Upper lobe of left lung (tissue), 4 donors: ENCODE data around the gene DSC1.

ENCODE experiments used
- POLR2A ChIP-seq, 4 donors: fragments of 450-650 bp; IDR thresholded peaks; one replicate each; pipeline ENCODE4 v1.5.1; 2016 to 2017; ENCODE audit warnings: antibody characterized with exemption in 4 of 4, mild to moderate bottlenecking in 2 of 4
- TF ChIP-seq, protein P1 (sequence below), 6 experiments: fragments of 450-650 bp in 4 of 6; fragments of 200-600 bp in 2 of 6; sonication (generic) in 2 of 6; IDR thresholded peaks; one replicate each; pipeline ENCODE4 v1.5.1; 2016 to 2019; ENCODE audit warnings: antibody characterized with exemption in 6 of 6

DNA sequence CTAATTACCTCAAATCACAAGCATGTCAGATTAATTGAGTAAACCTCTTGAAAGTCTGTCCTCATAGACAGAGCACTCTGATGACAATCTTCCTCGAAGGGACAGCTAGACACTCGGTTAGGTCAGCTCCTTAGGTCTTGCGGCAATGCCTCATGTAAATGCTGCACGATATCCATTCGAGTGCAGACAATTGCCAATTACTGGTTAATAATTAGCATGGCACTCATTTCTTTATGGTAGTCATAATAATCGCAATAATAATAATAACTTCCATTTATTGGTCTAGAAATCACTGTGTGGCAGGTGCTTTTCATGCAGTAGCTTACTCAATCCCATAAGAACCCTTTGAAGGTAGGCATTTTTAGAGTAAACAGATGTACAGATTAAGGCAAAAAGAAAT, 44.7 kb upstream of the DSC1 start:
- TF ChIP-seq, protein P1, sequence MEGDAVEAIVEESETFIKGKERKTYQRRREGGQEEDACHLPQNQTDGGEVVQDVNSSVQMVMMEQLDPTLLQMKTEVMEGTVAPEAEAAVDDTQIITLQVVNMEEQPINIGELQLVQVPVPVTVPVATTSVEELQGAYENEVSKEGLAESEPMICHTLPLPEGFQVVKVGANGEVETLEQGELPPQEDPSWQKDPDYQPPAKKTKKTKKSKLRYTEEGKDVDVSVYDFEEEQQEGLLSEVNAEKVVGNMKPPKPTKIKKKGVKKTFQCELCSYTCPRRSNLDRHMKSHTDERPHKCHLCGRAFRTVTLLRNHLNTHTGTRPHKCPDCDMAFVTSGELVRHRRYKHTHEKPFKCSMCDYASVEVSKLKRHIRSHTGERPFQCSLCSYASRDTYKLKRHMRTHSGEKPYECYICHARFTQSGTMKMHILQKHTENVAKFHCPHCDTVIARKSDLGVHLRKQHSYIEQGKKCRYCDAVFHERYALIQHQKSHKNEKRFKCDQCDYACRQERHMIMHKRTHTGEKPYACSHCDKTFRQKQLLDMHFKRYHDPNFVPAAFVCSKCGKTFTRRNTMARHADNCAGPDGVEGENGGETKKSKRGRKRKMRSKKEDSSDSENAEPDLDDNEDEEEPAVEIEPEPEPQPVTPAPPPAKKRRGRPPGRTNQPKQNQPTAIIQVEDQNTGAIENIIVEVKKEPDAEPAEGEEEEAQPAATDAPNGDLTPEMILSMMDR (IDR thresholded peaks at IDR 0.05): no peak
- no peak for TF ChIP-seq POLR2A (IDR thresholded peaks at IDR 0.05)
